GM19035 (cell line): ENCODE results near the gene ACOT13.
"Not testable (repeated sequence)": the region's sequence is repeated elsewhere in the genome, so short reads cannot be mapped to it uniquely, and the experiment has no call there.

ENCODE experiments used
- ATAC-seq: cut with Tn5 transposase; IDR thresholded peaks from one replicate; pipeline ENCODE4 v1.9.1; 2021; ENCODE audit not compliant: unreplicated experiment

The ACOT13 gene

GRCh38 chr6:24721461-24722215 lies 54.8 kb downstream of the ACOT13 start:
- peak; percentile 52 for ATAC-seq

- ATAC-seq = no peak
Observed at GRCh38 chr6:24723270-24723669, 56.4 kb downstream of the ACOT13 start.

- not testable (repeated sequence) for ATAC-seq
Observed at GRCh38 chr6:24730653-24731052, 63.8 kb downstream of the ACOT13 start.

- not testable (repeated sequence) for ATAC-seq
Observed at GRCh38 chr6:24731456-24732134, 64.7 kb downstream of the ACOT13 start.

- no peak for ATAC-seq
Observed at GRCh38 chr6:24734166-24734565, 67.3 kb downstream of the ACOT13 start.

GRCh38 chr6:24734710-24735109 lies 67.8 kb downstream of the ACOT13 start:
- not testable (repeated sequence) for ATAC-seq

GRCh38 chr6:24738741-24739140 lies 71.9 kb downstream of the ACOT13 start:
- no peak for ATAC-seq

DNA sequence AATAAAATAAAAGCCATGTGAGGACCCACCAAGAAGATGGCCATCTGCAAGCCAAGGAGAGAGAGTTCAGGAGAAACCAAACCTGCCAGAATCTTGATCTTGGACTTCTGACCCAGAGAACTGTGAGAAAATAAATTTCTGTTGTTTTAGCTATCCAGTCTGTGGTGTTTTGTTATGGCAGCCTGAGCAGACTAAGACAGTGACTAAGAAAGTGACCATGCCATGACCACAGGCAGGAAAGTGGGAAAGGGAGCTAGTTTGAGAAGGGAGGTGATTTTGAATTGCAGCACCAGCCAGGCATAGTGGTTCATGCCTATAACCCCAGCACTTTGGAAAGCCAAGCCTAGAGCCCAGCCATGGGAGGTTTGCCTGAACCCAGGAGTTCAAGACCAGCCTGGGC lies 74.0 kb downstream of the ACOT13 start:
- ATAC-seq = no peak

DNA sequence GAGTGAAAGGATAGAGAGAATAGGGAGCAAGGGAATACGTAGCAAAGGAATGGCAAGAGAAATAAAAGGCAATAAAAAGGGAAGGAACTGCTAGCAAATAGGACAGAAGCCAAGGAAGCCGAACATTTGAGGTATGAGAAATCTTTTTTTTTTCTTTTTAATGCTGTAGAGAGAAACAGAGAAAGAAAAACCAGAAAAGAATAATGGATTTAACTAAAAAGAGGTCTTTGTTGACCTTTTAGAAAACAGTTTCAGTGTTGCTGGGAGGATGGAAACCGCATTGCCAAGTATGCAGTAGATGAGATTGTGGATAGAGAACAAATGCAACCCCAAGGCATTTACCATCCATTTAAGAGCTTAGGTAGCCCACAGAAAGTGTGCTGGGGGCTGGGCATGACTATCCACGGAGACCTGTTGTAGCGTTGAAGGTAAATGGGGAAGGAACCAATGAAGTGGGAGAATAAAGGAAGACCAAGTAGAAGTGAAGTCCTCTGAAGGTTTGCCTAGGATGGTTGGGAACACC lies 75.4 kb downstream of the ACOT13 start:
- no peak for ATAC-seq

DNA sequence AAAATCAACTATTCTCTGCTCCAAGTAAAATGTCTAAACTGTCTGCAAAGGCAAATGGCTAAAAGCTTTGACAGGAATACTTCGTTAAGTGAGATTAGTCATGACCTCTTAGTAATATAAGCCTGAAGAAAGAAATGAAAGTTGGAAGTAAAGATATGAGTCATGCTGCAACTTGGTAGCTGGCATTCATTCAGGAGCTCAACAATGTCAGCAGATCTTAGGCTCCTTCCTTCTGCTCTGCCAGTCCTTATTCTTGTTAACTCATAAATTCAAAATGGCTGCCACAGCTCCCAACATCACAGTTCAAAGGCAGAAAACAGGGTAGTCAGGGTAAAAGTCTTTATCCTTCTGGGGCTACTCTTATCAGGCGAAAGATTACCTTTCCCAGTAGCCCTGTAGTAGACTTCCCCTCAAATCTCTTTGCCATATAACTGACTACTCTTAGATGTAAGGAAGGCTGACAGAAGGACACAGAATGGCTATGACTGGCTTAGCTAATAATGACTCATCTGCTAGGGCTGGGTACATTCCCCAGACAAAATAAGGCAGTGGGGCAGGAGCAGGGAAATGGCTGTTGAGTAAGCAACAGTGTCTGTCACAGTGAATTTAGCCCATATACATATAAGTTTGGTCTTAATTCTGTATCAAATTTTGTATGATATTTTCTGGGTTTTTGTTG lies 76.5 kb downstream of the ACOT13 start:
- ATAC-seq = peak; percentile 83

- ATAC-seq = no peak
Observed at GRCh38 chr6:24743944-24744335, 77.1 kb downstream of the ACOT13 start.

- no peak for ATAC-seq
Observed at GRCh38 chr6:24744911-24745310, 78.0 kb downstream of the ACOT13 start.

- ATAC-seq = no peak
Observed at GRCh38 chr6:24749297-24749696, 82.4 kb downstream of the ACOT13 start.

GRCh38 chr6:24750878-24751277 lies 84.0 kb downstream of the ACOT13 start:
- ATAC-seq = not testable (repeated sequence)

DNA sequence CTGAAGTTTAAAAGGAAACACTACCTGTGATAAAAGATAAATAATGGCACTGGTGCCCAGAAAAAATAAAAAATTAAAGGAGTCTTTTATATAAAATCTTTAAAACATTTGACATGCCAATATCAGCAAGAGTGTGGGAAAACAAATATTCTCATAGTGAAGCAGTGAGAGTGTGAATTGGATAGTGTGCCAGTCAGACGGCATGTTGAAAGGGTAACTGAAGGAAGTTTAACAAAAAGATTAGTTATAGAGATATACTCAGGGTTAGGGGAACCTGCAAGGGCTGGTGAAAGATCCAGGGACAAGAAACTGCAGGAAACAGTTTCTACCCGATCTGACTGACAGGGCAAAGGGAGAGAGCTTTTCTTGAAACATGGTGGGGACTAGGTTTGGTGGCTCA lies 85.6 kb downstream of the ACOT13 start:
- no peak for ATAC-seq

DNA sequence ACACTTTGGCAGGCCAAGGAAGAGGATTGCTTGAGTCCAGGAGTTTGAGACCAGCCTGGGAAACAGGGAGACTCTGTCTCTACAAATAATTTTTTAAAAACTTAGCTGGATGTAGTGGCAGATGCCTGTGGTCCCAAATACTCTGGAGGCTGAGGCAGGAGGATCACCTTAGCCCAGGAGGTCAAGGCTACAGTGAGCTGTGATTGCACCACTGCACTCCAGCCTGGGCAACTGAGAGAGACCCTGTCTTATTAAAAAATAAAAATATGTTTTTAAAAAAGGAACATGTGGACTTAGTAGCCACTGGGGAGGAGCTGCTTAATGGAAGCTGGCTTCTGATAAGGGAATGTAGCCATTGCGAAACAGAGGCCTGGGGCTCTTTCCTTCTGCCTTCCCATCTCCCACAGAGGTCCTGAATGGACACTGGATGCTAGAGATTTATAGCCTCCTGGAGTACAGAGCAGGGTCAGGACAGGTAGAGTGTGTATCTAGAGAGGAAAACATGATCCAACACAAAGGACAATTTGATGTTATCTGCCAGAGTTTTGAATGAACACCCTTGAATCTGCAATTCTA lies 86.1 kb downstream of the ACOT13 start:
- ATAC-seq = no peak

DNA sequence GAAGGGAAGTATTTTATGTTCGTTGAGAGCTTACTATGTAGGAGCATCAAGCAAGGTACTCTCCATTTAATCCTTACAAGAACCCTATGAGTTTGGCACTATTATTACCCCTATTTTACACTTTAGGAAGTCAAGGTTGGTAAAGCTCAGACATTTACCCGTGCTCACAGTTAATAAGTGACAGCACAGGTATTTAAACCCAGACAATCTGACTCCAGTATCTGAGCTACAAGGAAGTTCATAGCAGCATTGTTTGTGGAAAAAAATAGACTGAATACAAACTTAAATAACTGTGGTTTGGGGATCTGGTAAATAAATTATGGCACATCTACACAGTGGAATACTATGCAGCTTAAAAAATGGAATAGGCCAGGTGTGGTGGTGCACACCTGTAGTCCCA lies 86.7 kb downstream of the ACOT13 start:
- ATAC-seq = no peak

GRCh38 chr6:24754378-24754777 lies 87.5 kb downstream of the ACOT13 start:
- ATAC-seq = not testable (repeated sequence)
